Measurements from ENCODE around the gene HOTAIR.

GRCh38 chr12:53998900-53999236 lies 24.1 kb upstream of the HOTAIR start:
- TF ChIP-seq MLX (CRISPR knock-in tag; IDR thresholded peaks at IDR 0.05) (no peak), FOXK1 (CRISPR knock-in tag; IDR thresholded peaks at IDR 0.05) (no peak), CTCF (IDR thresholded peaks at IDR 0.05) (no peak), STAT6 (CRISPR knock-in tag; conservative IDR thresholded peaks at IDR 0.05; ENCODE audit: low read depth) (no peak), ETV6 (CRISPR knock-in tag; IDR thresholded peaks at IDR 0.05) (no peak), PRDM15 (CRISPR knock-in tag; IDR thresholded peaks at IDR 0.05) (no peak), CREB1 (CRISPR knock-in tag; IDR thresholded peaks at IDR 0.05) (no peak), HMGXB4 (CRISPR knock-in tag; IDR thresholded peaks at IDR 0.05) (no peak), TCF7 (CRISPR knock-in tag; IDR thresholded peaks at IDR 0.05; ENCODE audit: low read depth) (no peak)

All from WTC11 (cell line).